GOT3 (cell line): ENCODE measurements around the gene DHRS1.
"Not testable (repeated sequence)": the region's sequence is repeated elsewhere in the genome, so short reads cannot be mapped to it uniquely, and the experiment has no call there.

ENCODE experiments used
- DNase-seq: peaks from one replicate; lab custom pipeline; 2025; ENCODE audit warnings: mixed read lengths; lab: John Stamatoyannopoulos, UW

DHRS1 gene

GRCh38 chr14:24327914-24328313 is 28.3 kb upstream of the DHRS1 start:
- not testable (repeated sequence) for DNase-seq

GRCh38 chr14:24327303-24327702 is 27.7 kb upstream of the DHRS1 start:
- DNase-seq: no peak

GRCh38 chr14:24325963-24326362 is 26.4 kb upstream of the DHRS1 start:
- no peak for DNase-seq

GRCh38 chr14:24325041-24325530 is 25.5 kb upstream of the DHRS1 start:
- DNase-seq: no peak

GRCh38 chr14:24324024-24324423 is 24.4 kb upstream of the DHRS1 start:
- DNase-seq: no peak

- DNase-seq: no peak
These were observed 23.8 kb upstream of the DHRS1 start for GRCh38 chr14:24323341-24323740.

- DNase-seq: no peak
These were observed 23.1 kb upstream of the DHRS1 start for GRCh38 chr14:24322672-24323071.

- DNase-seq: no peak
These were observed 21.8 kb upstream of the DHRS1 start for GRCh38 chr14:24321212-24321975.

GRCh38 chr14:24317141-24317928 is 17.8 kb upstream of the DHRS1 start:
- no peak for DNase-seq

- no peak for DNase-seq
These were observed 17.0 kb upstream of the DHRS1 start for GRCh38 chr14:24316597-24316950.

- DNase-seq: no peak
These were observed 16.4 kb upstream of the DHRS1 start for GRCh38 chr14:24315807-24316596.

GRCh38 chr14:24315243-24315806 is 15.7 kb upstream of the DHRS1 start:
- no peak for DNase-seq

GRCh38 chr14:24314377-24315193 is 15.0 kb upstream of the DHRS1 start:
- DNase-seq: no peak

- no peak for DNase-seq
These were observed 14.3 kb upstream of the DHRS1 start for GRCh38 chr14:24313913-24314312.

- DNase-seq: no peak
These were observed 13.3 kb upstream of the DHRS1 start for GRCh38 chr14:24312736-24313507.

- no peak for DNase-seq
These were observed 12.4 kb upstream of the DHRS1 start for GRCh38 chr14:24311837-24312615.

GRCh38 chr14:24310646-24311604 is 11.3 kb upstream of the DHRS1 start, which contains the start of gene LTB4R:
LTB4R (plus strand) TSS chr14:24311502; CDS start chr14:24315652, 4,150 bp downstream.
- DNase-seq: peak; percentile 28

GRCh38 chr14:24310265-24310645 is 10.7 kb upstream of the DHRS1 start:
- no peak for DNase-seq
